Left ventricle myocardium inferior (tissue), 1 donor: ENCODE results near the gene AFF1. TPM values are rescaled to one million over a fixed set of nuclear protein-coding genes. Genes with fewer than 3 reads are reported as not detected.

Experiments used
- DNase-seq: peaks from one replicate; pipeline ENCODE4 v3.0.0-alpha.2; 2020
- H3K27ac ChIP-seq: fragments of 200-600 bp; replicated peaks from 2 replicates; pipeline ENCODE4 v1.8.0; 2021
- H3K27me3 ChIP-seq: fragments of 200-600 bp; 2 replicates; pipeline ENCODE4 v1.8.0; 2021; ENCODE audit warnings: low read depth
- H3K36me3 ChIP-seq: fragments of 200-600 bp; 2 replicates; pipeline ENCODE4 v1.8.0; 2021
- H3K4me1 ChIP-seq: fragments of 200-600 bp; 2 replicates; pipeline ENCODE4 v1.8.0; 2021
- H3K4me3 ChIP-seq: fragments of 200-600 bp; 2 replicates; pipeline ENCODE4 v1.8.0; 2021; ENCODE audit warnings: mild to moderate bottlenecking, moderate library complexity
- H3K9me3 ChIP-seq: fragments of 200-600 bp; replicated peaks from 2 replicates; pipeline ENCODE4 v1.8.0; 2021
- intact Hi-C: fragments of 100-400 bp; cut with micrococcal nuclease; formaldehyde crosslinking; loops from one replicate; pipeline ENCODE4 v1.11.0; 2022
- total RNA-seq: library from RNA; stranded (reverse); fragmentation: NEBNext Ultra II Directional; extraction: Animal tissue kit (Norgen Biotek cat#: 25700); gene quantifications from one replicate; pipeline ENCODE4 v1.2.1, GENCODE V29; 2021
- TF ChIP-seq, protein P1 (sequence below): fragments of 200-600 bp; IDR thresholded peaks from 2 replicates; pipeline ENCODE4 v1.8.0; 2021; ENCODE audit warnings: antibody characterized with exemption, mild to moderate bottlenecking, borderline replicate concordance
- donor health status: DM: no; HTN: yes; CAD: no; lungs with severe emphysema.

AFF1 gene
- total RNA-seq, 1 donor from 2014 or later: 67.9 TPM

GRCh38 chr4:87097075-87097474, 162.3 kb downstream of the AFF1 start:
- DNase-seq: no peak
- Histone ChIP-seq H3K4me3 (no peak overlapping the region), H3K27me3 (no peaks in the 10 kb centered on the region), H3K27ac (no peak overlapping the region), H3K36me3 (peaks cover 15% of the 10 kb centered on the region), H3K4me1 (peaks cover 56% of the 10 kb centered on the region), H3K9me3 (no peaks in the 10 kb centered on the region)
- TF ChIP-seq, protein P1, sequence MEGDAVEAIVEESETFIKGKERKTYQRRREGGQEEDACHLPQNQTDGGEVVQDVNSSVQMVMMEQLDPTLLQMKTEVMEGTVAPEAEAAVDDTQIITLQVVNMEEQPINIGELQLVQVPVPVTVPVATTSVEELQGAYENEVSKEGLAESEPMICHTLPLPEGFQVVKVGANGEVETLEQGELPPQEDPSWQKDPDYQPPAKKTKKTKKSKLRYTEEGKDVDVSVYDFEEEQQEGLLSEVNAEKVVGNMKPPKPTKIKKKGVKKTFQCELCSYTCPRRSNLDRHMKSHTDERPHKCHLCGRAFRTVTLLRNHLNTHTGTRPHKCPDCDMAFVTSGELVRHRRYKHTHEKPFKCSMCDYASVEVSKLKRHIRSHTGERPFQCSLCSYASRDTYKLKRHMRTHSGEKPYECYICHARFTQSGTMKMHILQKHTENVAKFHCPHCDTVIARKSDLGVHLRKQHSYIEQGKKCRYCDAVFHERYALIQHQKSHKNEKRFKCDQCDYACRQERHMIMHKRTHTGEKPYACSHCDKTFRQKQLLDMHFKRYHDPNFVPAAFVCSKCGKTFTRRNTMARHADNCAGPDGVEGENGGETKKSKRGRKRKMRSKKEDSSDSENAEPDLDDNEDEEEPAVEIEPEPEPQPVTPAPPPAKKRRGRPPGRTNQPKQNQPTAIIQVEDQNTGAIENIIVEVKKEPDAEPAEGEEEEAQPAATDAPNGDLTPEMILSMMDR: no peak
- intact Hi-C loops: loop anchor here (10.0 kb wide), 1 partner anchor 92 kb away; no protein-coding TSS in a partner anchor

GRCh38 chr4:87100168-87100567, 165.4 kb downstream of the AFF1 start:
- Histone ChIP-seq H3K4me1 (peaks cover 66% of the 10 kb centered on the region), H3K9me3 (no peaks in the 10 kb centered on the region), H3K36me3 (peaks cover 6% of the 10 kb centered on the region), H3K27ac (no peak overlapping the region), H3K27me3 (no peaks in the 10 kb centered on the region), H3K4me3 (no peak overlapping the region)
- TF ChIP-seq, protein P1: no peak
- no peak for DNase-seq
- intact Hi-C loops: no loop called here

- Histone ChIP-seq H3K4me1 (peaks cover 77% of the 10 kb centered on the region), H3K36me3 (peaks cover 14% of the 10 kb centered on the region), H3K9me3 (no peaks in the 10 kb centered on the region), H3K4me3 (no peak overlapping the region), H3K27ac (peak overlapping the region; percentile 4), H3K27me3 (no peaks in the 10 kb centered on the region)
- intact Hi-C loops: no loop called here
- no peak for DNase-seq
- TF ChIP-seq, protein P1: no peak
These were observed 166.9 kb downstream of the AFF1 start for GRCh38 chr4:87101543-87102199.

DNA sequence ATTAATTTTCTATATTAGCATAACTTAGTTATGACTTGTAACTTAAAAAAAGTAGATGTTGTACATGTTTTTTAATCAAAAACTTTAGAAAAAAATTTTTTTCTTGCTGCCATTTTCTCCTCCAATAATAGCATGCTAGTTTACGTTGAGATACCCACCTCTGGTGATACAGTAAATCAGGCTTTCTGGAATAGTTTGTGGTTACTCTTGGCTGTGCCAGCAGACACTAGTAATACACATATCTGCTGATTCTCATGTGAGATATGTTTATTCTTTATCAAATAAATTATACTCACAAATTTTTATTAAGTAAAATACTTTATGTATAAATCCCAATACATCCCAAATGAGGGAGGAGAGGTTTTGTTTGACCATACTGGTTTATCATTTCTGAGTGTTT, 168.3 kb downstream of the AFF1 start:
- intact Hi-C loops: no loop called here
- no peak for DNase-seq
- peaks cover 19% of the 10 kb centered on the region for H3K36me3 ChIP-seq
- H3K4me3 ChIP-seq: no peak overlapping the region
- TF ChIP-seq, protein P1: no peak
- peaks cover 76% of the 10 kb centered on the region for H3K4me1 ChIP-seq
- H3K27ac ChIP-seq: peak overlapping the region; percentile 59
- no peaks in the 10 kb centered on the region for H3K9me3 ChIP-seq
- H3K27me3 ChIP-seq: no peaks in the 10 kb centered on the region

DNA sequence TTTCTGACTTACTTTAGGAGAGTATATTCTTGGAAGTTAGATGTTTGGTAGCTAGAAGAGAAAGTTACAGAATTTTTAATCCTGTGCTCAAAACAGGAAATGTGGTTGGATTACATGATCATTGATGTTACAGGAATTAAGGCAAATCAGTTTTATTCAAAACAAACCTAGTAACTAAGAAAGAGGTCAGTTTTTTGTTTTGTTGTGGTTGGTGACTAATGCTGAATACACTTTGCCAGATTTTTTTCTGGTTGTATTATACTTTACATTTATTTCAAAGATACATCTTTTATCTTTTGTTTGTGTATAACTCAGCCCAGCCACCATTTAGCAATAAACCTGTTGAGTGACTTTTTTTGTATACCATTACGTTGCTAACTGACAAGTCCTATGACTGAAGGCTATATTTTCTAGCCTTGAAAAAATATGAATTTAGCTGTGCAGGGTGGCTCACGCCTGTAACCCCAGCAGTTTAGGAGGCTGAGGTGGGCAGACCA, 168.9 kb downstream of the AFF1 start:
- intact Hi-C loops: no loop called here
- Histone ChIP-seq H3K36me3 (peaks cover 26% of the 10 kb centered on the region), H3K4me3 (no peak overlapping the region), H3K4me1 (peaks cover 77% of the 10 kb centered on the region), H3K27me3 (no peaks in the 10 kb centered on the region), H3K27ac (peak overlapping the region; percentile 59), H3K9me3 (no peaks in the 10 kb centered on the region)
- TF ChIP-seq, protein P1: no peak
- no peak for DNase-seq
